Measurements from ENCODE around the gene KCNQ4. TPM values are rescaled to one million over a fixed set of nuclear protein-coding genes. Genes with fewer than 3 reads are reported as not detected.

KCNQ4 gene
- total and polyA plus RNA-seq, 2 experiments from 2014 or later, result 1.3 to 3.0 TPM

DNA sequence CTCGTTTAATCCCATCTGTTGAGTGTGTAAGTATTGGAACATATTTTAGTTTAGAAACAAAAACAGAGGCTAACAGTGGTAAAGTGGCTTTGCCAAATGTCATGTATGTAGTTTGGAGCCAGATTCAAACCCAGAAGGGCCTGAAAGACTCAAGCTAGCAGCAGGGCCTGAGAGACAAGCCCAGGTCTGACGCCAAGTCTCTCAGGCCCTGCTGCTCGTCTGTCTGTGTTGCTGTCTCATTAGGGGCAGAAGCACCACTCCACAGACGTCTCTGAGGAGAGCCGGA, 70.2 kb downstream of the KCNQ4 start:
- TF ChIP-seq, protein P1, sequence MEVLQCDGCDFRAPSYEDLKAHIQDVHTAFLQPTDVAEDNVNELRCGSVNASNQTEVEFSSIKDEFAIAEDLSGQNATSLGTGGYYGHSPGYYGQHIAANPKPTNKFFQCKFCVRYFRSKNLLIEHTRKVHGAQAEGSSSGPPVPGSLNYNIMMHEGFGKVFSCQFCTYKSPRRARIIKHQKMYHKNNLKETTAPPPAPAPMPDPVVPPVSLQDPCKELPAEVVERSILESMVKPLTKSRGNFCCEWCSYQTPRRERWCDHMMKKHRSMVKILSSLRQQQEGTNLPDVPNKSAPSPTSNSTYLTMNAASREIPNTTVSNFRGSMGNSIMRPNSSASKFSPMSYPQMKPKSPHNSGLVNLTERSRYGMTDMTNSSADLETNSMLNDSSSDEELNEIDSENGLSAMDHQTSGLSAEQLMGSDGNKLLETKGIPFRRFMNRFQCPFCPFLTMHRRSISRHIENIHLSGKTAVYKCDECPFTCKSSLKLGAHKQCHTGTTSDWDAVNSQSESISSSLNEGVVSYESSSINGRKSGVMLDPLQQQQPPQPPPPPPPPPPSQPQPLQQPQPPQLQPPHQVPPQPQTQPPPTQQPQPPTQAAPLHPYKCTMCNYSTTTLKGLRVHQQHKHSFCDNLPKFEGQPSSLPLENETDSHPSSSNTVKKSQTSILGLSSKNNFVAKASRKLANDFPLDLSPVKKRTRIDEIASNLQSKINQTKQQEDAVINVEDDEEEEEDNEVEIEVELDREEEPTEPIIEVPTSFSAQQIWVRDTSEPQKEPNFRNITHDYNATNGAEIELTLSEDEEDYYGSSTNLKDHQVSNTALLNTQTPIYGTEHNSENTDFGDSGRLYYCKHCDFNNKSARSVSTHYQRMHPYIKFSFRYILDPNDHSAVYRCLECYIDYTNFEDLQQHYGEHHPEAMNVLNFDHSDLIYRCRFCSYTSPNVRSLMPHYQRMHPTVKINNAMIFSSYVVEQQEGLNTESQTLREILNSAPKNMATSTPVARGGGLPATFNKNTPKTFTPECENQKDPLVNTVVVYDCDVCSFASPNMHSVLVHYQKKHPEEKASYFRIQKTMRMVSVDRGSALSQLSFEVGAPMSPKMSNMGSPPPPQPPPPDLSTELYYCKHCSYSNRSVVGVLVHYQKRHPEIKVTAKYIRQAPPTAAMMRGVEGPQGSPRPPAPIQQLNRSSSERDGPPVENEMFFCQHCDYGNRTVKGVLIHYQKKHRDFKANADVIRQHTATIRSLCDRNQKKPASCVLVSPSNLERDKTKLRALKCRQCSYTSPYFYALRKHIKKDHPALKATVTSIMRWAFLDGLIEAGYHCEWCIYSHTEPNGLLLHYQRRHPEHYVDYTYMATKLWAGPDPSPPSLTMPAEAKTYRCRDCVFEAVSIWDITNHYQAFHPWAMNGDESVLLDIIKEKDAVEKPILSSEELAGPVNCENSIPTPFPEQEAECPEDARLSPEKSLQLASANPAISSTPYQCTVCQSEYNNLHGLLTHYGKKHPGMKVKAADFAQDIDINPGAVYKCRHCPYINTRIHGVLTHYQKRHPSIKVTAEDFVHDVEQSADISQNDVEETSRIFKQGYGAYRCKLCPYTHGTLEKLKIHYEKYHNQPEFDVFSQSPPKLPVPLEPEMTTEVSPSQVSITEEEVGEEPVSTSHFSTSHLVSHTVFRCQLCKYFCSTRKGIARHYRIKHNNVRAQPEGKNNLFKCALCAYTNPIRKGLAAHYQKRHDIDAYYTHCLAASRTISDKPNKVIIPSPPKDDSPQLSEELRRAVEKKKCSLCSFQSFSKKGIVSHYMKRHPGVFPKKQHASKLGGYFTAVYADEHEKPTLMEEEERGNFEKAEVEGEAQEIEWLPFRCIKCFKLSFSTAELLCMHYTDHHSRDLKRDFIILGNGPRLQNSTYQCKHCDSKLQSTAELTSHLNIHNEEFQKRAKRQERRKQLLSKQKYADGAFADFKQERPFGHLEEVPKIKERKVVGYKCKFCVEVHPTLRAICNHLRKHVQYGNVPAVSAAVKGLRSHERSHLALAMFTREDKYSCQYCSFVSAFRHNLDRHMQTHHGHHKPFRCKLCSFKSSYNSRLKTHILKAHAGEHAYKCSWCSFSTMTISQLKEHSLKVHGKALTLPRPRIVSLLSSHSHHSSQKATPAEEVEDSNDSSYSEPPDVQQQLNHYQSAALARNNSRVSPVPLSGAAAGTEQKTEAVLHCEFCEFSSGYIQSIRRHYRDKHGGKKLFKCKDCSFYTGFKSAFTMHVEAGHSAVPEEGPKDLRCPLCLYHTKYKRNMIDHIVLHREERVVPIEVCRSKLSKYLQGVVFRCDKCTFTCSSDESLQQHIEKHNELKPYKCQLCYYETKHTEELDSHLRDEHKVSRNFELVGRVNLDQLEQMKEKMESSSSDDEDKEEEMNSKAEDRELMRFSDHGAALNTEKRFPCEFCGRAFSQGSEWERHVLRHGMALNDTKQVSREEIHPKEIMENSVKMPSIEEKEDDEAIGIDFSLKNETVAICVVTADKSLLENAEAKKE (CRISPR knock-in tag; IDR thresholded peaks at IDR 0.05), result no peak
- TF ChIP-seq, protein P2, sequence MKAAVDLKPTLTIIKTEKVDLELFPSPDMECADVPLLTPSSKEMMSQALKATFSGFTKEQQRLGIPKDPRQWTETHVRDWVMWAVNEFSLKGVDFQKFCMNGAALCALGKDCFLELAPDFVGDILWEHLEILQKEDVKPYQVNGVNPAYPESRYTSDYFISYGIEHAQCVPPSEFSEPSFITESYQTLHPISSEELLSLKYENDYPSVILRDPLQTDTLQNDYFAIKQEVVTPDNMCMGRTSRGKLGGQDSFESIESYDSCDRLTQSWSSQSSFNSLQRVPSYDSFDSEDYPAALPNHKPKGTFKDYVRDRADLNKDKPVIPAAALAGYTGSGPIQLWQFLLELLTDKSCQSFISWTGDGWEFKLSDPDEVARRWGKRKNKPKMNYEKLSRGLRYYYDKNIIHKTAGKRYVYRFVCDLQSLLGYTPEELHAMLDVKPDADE (IDR thresholded peaks at IDR 0.05), result no peak
- TF ChIP-seq, protein P3, sequence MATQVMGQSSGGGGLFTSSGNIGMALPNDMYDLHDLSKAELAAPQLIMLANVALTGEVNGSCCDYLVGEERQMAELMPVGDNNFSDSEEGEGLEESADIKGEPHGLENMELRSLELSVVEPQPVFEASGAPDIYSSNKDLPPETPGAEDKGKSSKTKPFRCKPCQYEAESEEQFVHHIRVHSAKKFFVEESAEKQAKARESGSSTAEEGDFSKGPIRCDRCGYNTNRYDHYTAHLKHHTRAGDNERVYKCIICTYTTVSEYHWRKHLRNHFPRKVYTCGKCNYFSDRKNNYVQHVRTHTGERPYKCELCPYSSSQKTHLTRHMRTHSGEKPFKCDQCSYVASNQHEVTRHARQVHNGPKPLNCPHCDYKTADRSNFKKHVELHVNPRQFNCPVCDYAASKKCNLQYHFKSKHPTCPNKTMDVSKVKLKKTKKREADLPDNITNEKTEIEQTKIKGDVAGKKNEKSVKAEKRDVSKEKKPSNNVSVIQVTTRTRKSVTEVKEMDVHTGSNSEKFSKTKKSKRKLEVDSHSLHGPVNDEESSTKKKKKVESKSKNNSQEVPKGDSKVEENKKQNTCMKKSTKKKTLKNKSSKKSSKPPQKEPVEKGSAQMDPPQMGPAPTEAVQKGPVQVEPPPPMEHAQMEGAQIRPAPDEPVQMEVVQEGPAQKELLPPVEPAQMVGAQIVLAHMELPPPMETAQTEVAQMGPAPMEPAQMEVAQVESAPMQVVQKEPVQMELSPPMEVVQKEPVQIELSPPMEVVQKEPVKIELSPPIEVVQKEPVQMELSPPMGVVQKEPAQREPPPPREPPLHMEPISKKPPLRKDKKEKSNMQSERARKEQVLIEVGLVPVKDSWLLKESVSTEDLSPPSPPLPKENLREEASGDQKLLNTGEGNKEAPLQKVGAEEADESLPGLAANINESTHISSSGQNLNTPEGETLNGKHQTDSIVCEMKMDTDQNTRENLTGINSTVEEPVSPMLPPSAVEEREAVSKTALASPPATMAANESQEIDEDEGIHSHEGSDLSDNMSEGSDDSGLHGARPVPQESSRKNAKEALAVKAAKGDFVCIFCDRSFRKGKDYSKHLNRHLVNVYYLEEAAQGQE (IDR thresholded peaks at IDR 0.05; ENCODE audit: unreplicated experiment), result no peak
- no peak for TF ChIP-seq EZH2phosphoT487 (IDR thresholded peaks at IDR 0.05; ENCODE audit: unreplicated experiment)
- no peak for TF ChIP-seq POLR2AphosphoS5 (IDR thresholded peaks at IDR 0.05; ENCODE audit: low read depth)
- TF ChIP-seq NANOG (IDR thresholded peaks at IDR 0.05; ENCODE audit: borderline replicate concordance), result no peak
- TF ChIP-seq JUNB (IDR thresholded peaks at IDR 0.05; ENCODE audit: unreplicated experiment), result no peak
- no peak for TF ChIP-seq CREB1 (CRISPR knock-in tag; IDR thresholded peaks at IDR 0.05; ENCODE audit: low read depth)
- TF ChIP-seq STAT1 (IDR thresholded peaks at IDR 0.05; ENCODE audit: unreplicated experiment), result no peak

More for the DNA sequence above, 70.2 kb downstream of the KCNQ4 start:
- peaks cover under 1% of the 10 kb centered on the region; the same call in 1 of the 2 replicates for H3K27me3 ChIP-seq (ENCODE audit: insufficient read depth)
- no peak overlapping the region for H3K4me2 ChIP-seq
- Mint-ChIP-seq H3K9me3 (no peaks in the 10 kb centered on the region), H3K27ac (no peak overlapping the region), H3K4me3 (no peak overlapping the region), H3K36me3 (ENCODE audit: low read depth) (no peaks in the 10 kb centered on the region), H3K4me1 (peaks cover 12% of the 10 kb centered on the region), H3K27me3 (ENCODE audit: insufficient read depth, low read depth, poor library complexity) (peaks cover 6% of the 10 kb centered on the region)
- no peaks in the 10 kb centered on the region for H4K20me1 ChIP-seq (replicated peaks; ENCODE audit: insufficient read depth)
- H2AFZ ChIP-seq, result no peak overlapping the region; the same call in 1 of the 2 replicates
- H3K27ac ChIP-seq (ENCODE audit: low read depth), result no peak overlapping the region
- no peaks in the 10 kb centered on the region for H3K79me2 ChIP-seq (replicated peaks; ENCODE audit: insufficient read depth)
- no peak for DNase-seq (ENCODE audit: low spot score)
- H3K4me3 ChIP-seq, result no peak overlapping the region
- H3F3A ChIP-seq (replicated peaks; ENCODE audit: low read depth), result no peaks in the 10 kb centered on the region
- no peaks in the 10 kb centered on the region; the same call in 1 of the 2 replicates for H3K4me1 ChIP-seq (ENCODE audit: insufficient read depth)
- ATAC-seq, result no peak
- H3K9me2 ChIP-seq (ENCODE audit: insufficient read depth), result no peaks in the 10 kb centered on the region
- H3K36me3 ChIP-seq (ENCODE audit: insufficient read depth), result no peaks in the 10 kb centered on the region

Data from GM23338 (cell line).